GM12801 (cell line): Measurements from ENCODE around the gene WSB1.

ENCODE experiments used
- TF ChIP-seq, protein P1 (sequence below): IDR thresholded peaks from one replicate; pipeline ENCODE4 v1.5.1; 2011; ENCODE audit warnings: control low read depth; ENCODE audit not compliant: insufficient read length; ENCODE audit errors: extremely low read depth

WSB1 gene

DNA sequence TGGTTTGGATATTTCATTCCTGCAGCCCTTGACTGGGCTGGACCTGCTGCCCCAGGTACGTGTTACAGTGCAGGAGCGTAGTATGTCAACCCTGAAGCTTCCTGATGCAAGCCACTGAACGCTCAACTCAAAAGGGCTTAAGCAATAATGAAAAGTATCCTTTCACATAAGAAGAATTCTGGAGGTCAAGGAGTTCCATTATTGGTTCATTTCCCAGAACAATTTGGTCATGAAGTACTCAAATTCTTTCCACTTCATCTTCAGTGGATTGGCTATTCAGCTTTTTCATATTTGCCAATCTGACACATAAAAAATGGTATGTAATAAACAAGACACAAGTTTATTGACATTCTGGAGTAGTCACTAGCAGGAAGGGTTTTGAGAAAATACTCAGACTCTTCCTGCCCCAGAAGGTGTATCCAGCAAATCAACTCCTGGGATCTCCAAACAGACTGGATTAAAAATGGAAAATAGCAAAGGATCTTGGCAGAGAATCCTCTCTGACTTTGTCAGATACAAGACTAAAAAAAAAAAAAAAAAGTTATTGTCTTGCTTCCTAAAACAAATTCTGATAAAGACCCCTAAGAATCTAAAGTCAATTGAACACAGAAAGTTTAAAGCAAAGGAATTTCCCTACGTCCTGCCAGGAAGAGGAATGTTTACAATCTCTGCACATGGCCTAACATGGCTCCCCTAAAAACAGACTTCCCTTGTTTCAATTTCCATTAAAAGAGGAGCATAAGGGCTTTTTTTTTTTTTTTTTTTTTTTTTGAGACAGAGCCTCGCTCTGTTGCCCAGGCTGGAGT, 37.5 kb upstream of the WSB1 start:
- TF ChIP-seq, protein P1, sequence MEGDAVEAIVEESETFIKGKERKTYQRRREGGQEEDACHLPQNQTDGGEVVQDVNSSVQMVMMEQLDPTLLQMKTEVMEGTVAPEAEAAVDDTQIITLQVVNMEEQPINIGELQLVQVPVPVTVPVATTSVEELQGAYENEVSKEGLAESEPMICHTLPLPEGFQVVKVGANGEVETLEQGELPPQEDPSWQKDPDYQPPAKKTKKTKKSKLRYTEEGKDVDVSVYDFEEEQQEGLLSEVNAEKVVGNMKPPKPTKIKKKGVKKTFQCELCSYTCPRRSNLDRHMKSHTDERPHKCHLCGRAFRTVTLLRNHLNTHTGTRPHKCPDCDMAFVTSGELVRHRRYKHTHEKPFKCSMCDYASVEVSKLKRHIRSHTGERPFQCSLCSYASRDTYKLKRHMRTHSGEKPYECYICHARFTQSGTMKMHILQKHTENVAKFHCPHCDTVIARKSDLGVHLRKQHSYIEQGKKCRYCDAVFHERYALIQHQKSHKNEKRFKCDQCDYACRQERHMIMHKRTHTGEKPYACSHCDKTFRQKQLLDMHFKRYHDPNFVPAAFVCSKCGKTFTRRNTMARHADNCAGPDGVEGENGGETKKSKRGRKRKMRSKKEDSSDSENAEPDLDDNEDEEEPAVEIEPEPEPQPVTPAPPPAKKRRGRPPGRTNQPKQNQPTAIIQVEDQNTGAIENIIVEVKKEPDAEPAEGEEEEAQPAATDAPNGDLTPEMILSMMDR = no peak

DNA sequence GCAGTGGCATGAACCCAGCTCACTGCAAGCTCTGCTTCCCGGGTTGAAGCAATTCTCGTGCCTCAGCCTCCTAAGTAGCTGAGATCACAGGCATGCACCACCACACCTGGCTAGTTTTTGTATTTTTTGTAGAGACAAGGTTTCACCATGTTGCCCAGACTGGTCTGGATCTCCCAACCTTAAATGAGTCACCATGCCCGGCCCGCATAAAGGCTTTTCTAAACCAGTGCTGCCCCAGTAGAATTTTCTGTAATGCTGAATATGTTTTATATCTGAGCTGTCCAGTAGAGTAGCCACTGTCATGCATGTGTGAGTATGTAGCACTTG, 36.9 kb upstream of the WSB1 start:
- TF ChIP-seq, protein P1 = no peak

DNA sequence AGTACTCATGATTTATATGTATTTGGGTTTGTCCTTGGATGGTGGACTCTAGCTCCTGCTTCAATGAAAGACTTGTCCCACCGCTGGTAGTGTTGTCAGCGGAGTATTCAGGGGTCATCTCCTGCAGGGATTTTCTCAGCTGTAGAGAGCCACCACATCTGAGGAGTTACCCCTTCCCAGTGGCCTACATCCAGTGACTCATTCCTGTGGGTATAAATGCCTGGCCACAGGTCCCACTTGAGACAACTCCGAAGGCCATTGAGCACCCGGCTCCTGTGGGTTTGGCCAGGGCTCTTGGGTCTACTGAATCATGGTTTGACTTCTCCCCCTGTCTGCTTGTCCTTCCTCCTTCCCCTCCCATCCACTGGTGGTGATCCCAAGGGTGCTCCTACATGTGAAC, 34.6 kb upstream of the WSB1 start:
- TF ChIP-seq, protein P1 = no peak

DNA sequence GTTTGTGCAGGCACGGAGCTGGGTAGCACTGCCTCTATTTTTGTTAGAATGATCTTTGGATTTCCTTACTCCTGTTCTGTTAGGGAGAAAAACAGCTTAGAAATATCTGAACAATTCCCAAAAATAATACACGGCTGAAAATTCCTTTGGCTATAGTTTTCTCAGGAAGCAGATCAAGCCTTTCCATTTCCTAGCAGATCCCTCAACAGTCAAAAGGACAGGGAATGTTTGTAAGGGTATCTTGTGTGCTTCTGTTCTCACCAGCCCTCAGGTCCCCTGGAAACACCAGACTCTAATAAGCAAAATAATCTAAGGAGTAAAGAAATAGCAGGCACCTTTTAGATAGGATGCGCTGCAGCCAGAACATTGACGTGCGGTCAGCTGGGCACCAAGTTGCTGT, 30.5 kb upstream of the WSB1 start:
- TF ChIP-seq, protein P1 = no peak

DNA sequence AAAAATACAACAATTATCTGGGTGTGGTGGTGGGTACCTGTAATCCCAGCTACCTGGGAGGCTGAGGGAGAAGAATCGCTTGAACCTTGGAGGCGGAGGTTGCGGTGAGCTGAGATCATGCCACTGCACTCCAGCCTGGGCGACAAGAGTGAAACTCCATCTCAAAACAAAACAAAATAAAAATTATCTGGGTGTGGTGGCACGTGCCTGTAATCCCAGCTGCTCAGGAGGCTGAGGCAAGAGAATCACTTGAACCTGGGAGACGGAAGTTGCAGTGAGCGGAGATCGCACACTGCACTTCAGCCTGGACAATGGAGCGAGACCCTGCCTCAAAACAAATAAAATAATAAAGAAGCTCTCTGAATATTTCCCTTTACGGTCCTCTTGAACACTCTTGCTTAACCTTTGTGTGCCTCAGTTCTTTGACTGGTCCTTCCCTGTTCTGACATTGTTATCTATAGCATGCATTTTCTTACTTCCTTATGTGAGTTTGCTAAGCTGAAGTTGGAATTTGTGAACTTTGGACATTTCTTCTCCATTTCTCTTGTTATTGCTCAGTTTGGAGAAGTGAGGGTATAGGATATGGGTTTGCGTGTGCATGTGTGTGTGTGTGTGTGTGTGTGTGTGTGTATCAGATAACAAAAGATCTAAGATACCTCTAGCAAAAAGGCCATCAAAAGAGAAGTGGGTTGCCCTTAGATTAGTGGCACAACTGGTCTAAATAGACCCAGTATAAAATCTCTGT, 29.7 kb upstream of the WSB1 start:
- TF ChIP-seq, protein P1 = no peak

DNA sequence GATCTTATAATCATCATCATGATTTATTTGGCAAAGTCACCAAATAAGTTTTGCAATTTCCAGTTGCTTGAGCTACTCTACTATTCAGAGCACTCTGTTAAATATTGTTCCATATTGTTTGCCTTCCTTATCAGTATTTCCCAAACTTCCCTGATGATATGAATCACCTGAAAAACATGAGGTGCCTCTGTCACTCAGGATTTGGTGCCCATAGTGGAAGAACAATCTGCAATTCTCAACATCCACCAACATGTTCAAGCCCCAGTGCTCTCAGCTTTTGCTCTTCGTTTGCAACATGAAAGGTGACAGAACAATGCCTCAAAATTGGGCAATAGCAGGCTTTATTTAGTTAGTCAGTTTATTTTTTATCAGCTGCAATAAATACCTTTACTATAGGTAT, 28.6 kb upstream of the WSB1 start:
- TF ChIP-seq, protein P1 = no peak

DNA sequence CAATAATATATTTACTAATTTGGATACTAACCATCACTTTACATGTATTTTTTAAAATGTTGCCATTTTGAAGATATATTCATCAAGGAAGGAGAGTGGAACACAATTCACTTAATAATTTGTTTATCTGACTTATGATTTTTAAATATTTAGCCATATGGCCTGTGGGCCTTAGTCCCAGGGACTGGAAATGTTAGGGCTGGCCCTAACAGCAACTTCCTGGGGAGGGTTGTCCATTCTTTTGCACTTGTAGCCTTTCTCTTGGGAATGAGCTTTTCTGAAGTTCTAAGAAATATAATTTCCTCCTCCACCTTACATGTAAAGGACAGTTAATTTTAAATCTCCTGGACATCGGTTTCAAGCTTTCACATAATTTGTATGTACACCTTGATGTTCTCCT, 27.7 kb upstream of the WSB1 start:
- TF ChIP-seq, protein P1 = no peak
